Testis (tissue), 3 donors: ENCODE measurements around the gene CAMKMT. TPM values are rescaled to one million over a fixed set of nuclear protein-coding genes. Genes with fewer than 3 reads are reported as not detected.

Source experiments
- DNase-seq: peaks from one replicate; pipeline ENCODE4 v3.0.0-alpha.2; 2019
- H3K27ac ChIP-seq, 2 donors: fragments of 200-600 bp; sonication (generic); one replicate each; pipeline ENCODE4 v1.5.1; 2019
- H3K27me3 ChIP-seq: fragments of 200-600 bp; sonication (generic); one replicate; pipeline ENCODE4 v1.5.1; 2019
- H3K36me3 ChIP-seq: fragments of 200-600 bp; sonication (generic); one replicate; pipeline ENCODE4 v1.5.1; 2017; ENCODE audit warnings: low read depth; ENCODE audit errors: missing control alignments
- H3K4me1 ChIP-seq: fragments of 200-600 bp; sonication (generic); one replicate; pipeline ENCODE4 v1.5.1; 2019
- H3K4me3 ChIP-seq, 2 donors: fragments of 200-600 bp; sonication (generic); one replicate each; pipeline ENCODE4 v1.5.1; 2017 to 2019
- H3K9me3 ChIP-seq: fragments of 200-600 bp; sonication (generic); one replicate; pipeline ENCODE4 v1.5.1; 2017
- CTCF ChIP-seq, 3 experiments: fragments of 450-650 bp in 2 of 3; fragments of 200-600 bp in 1 of 3; sonication (generic) in 1 of 3; IDR thresholded peaks; one replicate each; pipeline ENCODE4 v1.5.1; 2016 to 2019; ENCODE audit warnings: antibody characterized with exemption in 3 of 3, mild to moderate bottlenecking in 2 of 3, moderate library complexity in 1 of 3
- POLR2A ChIP-seq: fragments of 450-650 bp; IDR thresholded peaks from one replicate; pipeline ENCODE4 v1.6.1; 2017; ENCODE audit warnings: antibody characterized with exemption, mild to moderate bottlenecking, moderate library complexity
- WGBS, 2 donors: methylation state at CpG; one replicate each; pipeline ENCODE4 v1.1.5; 2018; 5-methylcytosine and 5-hydroxymethylcytosine counted together
- intact Hi-C: fragments of 100-400 bp; cut with DNase I; formaldehyde crosslinking; loops from one replicate; pipeline ENCODE4 v1.15.1; 2023; ENCODE audit warnings: low total_unique reads
- polyA plus RNA-seq: library from polyadenylated mRNA; stranded (reverse); fragments of 350-450 nt; fragmentation: Illumina TruSeq; extraction: RNeasy Lipid Tissue Mini Kit (QIAGEN cat#74804); gene quantifications from one replicate; pipeline ENCODE4 v1.2.3, GENCODE V29; 2014; ENCODE audit warnings: low read depth, low replicate concordance; ENCODE audit not compliant: insufficient read depth
- total RNA-seq, 2 donors: library from RNA; depleted of rRNA; stranded (reverse); fragments of >200 nt; gene quantifications; one replicate each; pipeline ENCODE4 v1.2.3, GENCODE V29; 2016

The CAMKMT gene
- total and polyA plus RNA-seq, 3 donors from 2014 or later = 15.9 to 21.2 (median 18.5) TPM

- 54 to 65% methylated on average over 7 of the region's 7 CpGs for WGBS, 2 donors
- Histone ChIP-seq H3K4me3 (no peak overlapping the region), H3K36me3 (no peaks in the 10 kb centered on the region), H3K9me3 (no peaks in the 10 kb centered on the region), H3K27me3 (no peaks in the 10 kb centered on the region), H3K4me1 (no peaks in the 10 kb centered on the region), H3K27ac (no peak overlapping the region)
- no peak for DNase-seq
- intact Hi-C loops = no loop called here
- TF ChIP-seq CTCF (IDR thresholded peaks at IDR 0.05) (no peak), POLR2A (no peak)
Measured at GRCh38 chr2:44789971-44790721, 428.4 kb downstream of the CAMKMT start.

- DNase-seq = peak; percentile 29
- Histone ChIP-seq H3K27ac (no peak overlapping the region), H3K4me1 (no peaks in the 10 kb centered on the region), H3K9me3 (no peaks in the 10 kb centered on the region), H3K4me3 (no peak overlapping the region), H3K36me3 (no peaks in the 10 kb centered on the region), H3K27me3 (no peaks in the 10 kb centered on the region)
- no peak for TF ChIP-seq POLR2A
- TF ChIP-seq CTCF (IDR thresholded peaks at IDR 0.05) = no peak
- intact Hi-C loops = no loop called here
Measured at GRCh38 chr2:44793322-44793870, 431.6 kb downstream of the CAMKMT start.

GRCh38 chr2:44796771-44797170, 435.0 kb downstream of the CAMKMT start:
- intact Hi-C loops = no loop called here
- Histone ChIP-seq H3K27me3 (no peaks in the 10 kb centered on the region), H3K9me3 (no peaks in the 10 kb centered on the region), H3K4me1 (peaks cover 5% of the 10 kb centered on the region), H3K4me3 (no peak overlapping the region), H3K27ac (no peak overlapping the region), H3K36me3 (no peaks in the 10 kb centered on the region)
- 73 to 89% methylated on average over 4 of the region's 4 CpGs for WGBS, 2 donors
- no peak for DNase-seq
- no peak for TF ChIP-seq POLR2A
- no peak for TF ChIP-seq CTCF (IDR thresholded peaks at IDR 0.05)

- intact Hi-C loops = no loop called here
- no peak overlapping the region for H3K4me3 ChIP-seq
- H3K9me3 ChIP-seq = no peaks in the 10 kb centered on the region
- no peak overlapping the region for H3K27ac ChIP-seq
- peaks cover 5% of the 10 kb centered on the region for H3K4me1 ChIP-seq
- DNase-seq = no peak
- H3K36me3 ChIP-seq = no peaks in the 10 kb centered on the region
- TF ChIP-seq CTCF (IDR thresholded peaks at IDR 0.05) (no peak), POLR2A (no peak)
- no peaks in the 10 kb centered on the region for H3K27me3 ChIP-seq
- 67 to 72% methylated on average over 6 of the region's 6 CpGs for WGBS, 2 donors
Measured at GRCh38 chr2:44798139-44798659, 436.5 kb downstream of the CAMKMT start.
